ENCODE data around the gene POLK. TPM values are rescaled to one million over a fixed set of nuclear protein-coding genes. Genes with fewer than 3 reads are reported as not detected.

POLK gene
- total RNA-seq, 6 experiments from 2014 or later = 11.5 to 16.3 (median 14.1) TPM

- no peaks in the 10 kb centered on the region for H3K4me1 ChIP-seq
- DNase-seq (no peak), ATAC-seq (no peak)
- WGBS (ENCODE audit: insufficient coverage, low coverage, low lambda C conversion rate, missing lambda C conversion rate) = 100% methylated on average over 2 of the region's 2 CpGs
- H3K36me3 ChIP-seq = no peaks in the 10 kb centered on the region
- TF ChIP-seq CTCF (IDR thresholded peaks at IDR 0.05) (no peak), POLR2A (IDR thresholded peaks at IDR 0.05) (no peak)
- no peak overlapping the region for H3K4me3 ChIP-seq
- no peak overlapping the region for H3K27ac ChIP-seq
- H3K9me3 ChIP-seq = no peaks in the 10 kb centered on the region
- no peaks in the 10 kb centered on the region for H3K27me3 ChIP-seq
- intact Hi-C loops (cut with DNase I) = no loop called here
These were observed 23.0 kb downstream of the POLK start for GRCh38 chr5:75534734-75535133.

GRCh38 chr5:75536147-75536546 is 24.5 kb downstream of the POLK start:
- intact Hi-C loops (cut with DNase I) = no loop called here

GRCh38 chr5:75536694-75537360 is 25.1 kb downstream of the POLK start:
- H3K27me3 ChIP-seq = no peaks in the 10 kb centered on the region
- TF ChIP-seq CTCF (IDR thresholded peaks at IDR 0.05) = no peak
- TF ChIP-seq POLR2A (IDR thresholded peaks at IDR 0.05) = no peak
- H3K36me3 ChIP-seq = no peaks in the 10 kb centered on the region
- peak; percentile 48 to 82 (median 66) for ATAC-seq
- H3K9me3 ChIP-seq = no peaks in the 10 kb centered on the region
- no peak overlapping the region for H3K27ac ChIP-seq
- no peak overlapping the region for H3K4me3 ChIP-seq
- no CpG with 5 or more reads among the region's 6 CpGs for WGBS (ENCODE audit: insufficient coverage, low coverage, low lambda C conversion rate, missing lambda C conversion rate)
- H3K4me1 ChIP-seq = no peaks in the 10 kb centered on the region
- intact Hi-C loops (cut with DNase I) = no loop called here
- DNase-seq = peak in 1 of 3 donors; percentile 47

More at GRCh38 chr5:75536147-75536546, 24.5 kb downstream of the POLK start:
- DNase-seq (no peak), ATAC-seq (peak in 3 of 4 donors; percentile 45 to 69 (median 51))
- WGBS (ENCODE audit: insufficient coverage, low coverage, low lambda C conversion rate, missing lambda C conversion rate) = 65% methylated on average over 2 of the region's 3 CpGs
- Histone ChIP-seq H3K36me3 (no peaks in the 10 kb centered on the region), H3K27ac (no peak overlapping the region), H3K4me1 (no peaks in the 10 kb centered on the region), H3K4me3 (no peak overlapping the region), H3K27me3 (no peaks in the 10 kb centered on the region), H3K9me3 (no peaks in the 10 kb centered on the region)
- TF ChIP-seq CTCF (IDR thresholded peaks at IDR 0.05) (no peak), POLR2A (IDR thresholded peaks at IDR 0.05) (no peak)

- no peaks in the 10 kb centered on the region for H3K27me3 ChIP-seq
- ATAC-seq = no peak
- TF ChIP-seq POLR2A (IDR thresholded peaks at IDR 0.05) = no peak
- TF ChIP-seq CTCF (IDR thresholded peaks at IDR 0.05) = no peak
These were observed 26.5 kb downstream of the POLK start for GRCh38 chr5:75538211-75538610.

More at GRCh38 chr5:75538211-75538610, 26.5 kb downstream of the POLK start:
- no peak for DNase-seq
- 72% methylated on average over 1 of the region's 1 CpG for WGBS (ENCODE audit: insufficient coverage, low coverage, low lambda C conversion rate, missing lambda C conversion rate)
- no peak overlapping the region for H3K27ac ChIP-seq
- no peaks in the 10 kb centered on the region for H3K4me1 ChIP-seq
- no peaks in the 10 kb centered on the region for H3K36me3 ChIP-seq
- no peaks in the 10 kb centered on the region for H3K9me3 ChIP-seq
- no peak overlapping the region for H3K4me3 ChIP-seq
- intact Hi-C loops (cut with DNase I) = no loop called here
